Neural progenitor cell (in vitro differentiated cells): ENCODE measurements around the gene ACSS3. TPM values are rescaled to one million over a fixed set of nuclear protein-coding genes. Genes with fewer than 3 reads are reported as not detected.
A peak's percentile ranks its signal among the peaks of the same experiment; 100 is the strongest.

Experiments
- DNase-seq: peaks from one replicate; pipeline ENCODE4 v3.0.0-alpha.2; 2016; ENCODE audit warnings: low spot score
- H2AFZ ChIP-seq: fragments of 200-600 bp; sonication (generic); replicated peaks from 2 replicates; pipeline ENCODE4 v1.6.1; 2016; ENCODE audit warnings: antibody characterized with exemption
- H3F3A ChIP-seq: fragments of 200-600 bp; sonication (generic); 2 replicates; pipeline ENCODE4 v1.6.1; 2016; ENCODE audit warnings: antibody characterized with exemption, low read depth
- H3K27ac ChIP-seq: fragments of 200-600 bp; sonication (generic); 2 replicates; pipeline ENCODE4 v1.5.1; 2016; ENCODE audit warnings: mild to moderate bottlenecking
- H3K27me3 ChIP-seq: fragments of 200-600 bp; sonication (generic); 2 replicates; pipeline ENCODE4 v1.6.1; 2016; ENCODE audit warnings: mild to moderate bottlenecking, moderate library complexity
- H3K36me3 ChIP-seq: fragments of 200-600 bp; sonication (generic); 2 replicates; pipeline ENCODE4 v1.5.1; 2016
- H3K4me1 ChIP-seq: fragments of 200-600 bp; sonication (generic); 2 replicates; pipeline ENCODE4 v1.6.1; 2016; ENCODE audit warnings: mixed run types
- H3K4me2 ChIP-seq: fragments of 200-600 bp; sonication (generic); 2 replicates; pipeline ENCODE4 v1.6.1; 2016
- H3K4me3 ChIP-seq: fragments of 200-600 bp; sonication (generic); 2 replicates; pipeline ENCODE4 v1.5.1; 2016
- H3K79me2 ChIP-seq: fragments of 200-600 bp; sonication (generic); 2 replicates; pipeline ENCODE4 v1.6.1; 2016; ENCODE audit warnings: low read depth
- H3K9ac ChIP-seq: fragments of 200-600 bp; sonication (generic); 2 replicates; pipeline ENCODE4 v1.6.1; 2016
- H3K9me3 ChIP-seq: fragments of 200-600 bp; sonication (generic); 2 replicates; pipeline ENCODE4 v1.5.1; 2016; ENCODE audit warnings: low read depth
- H4K20me1 ChIP-seq: fragments of 200-600 bp; sonication (generic); 2 replicates; pipeline ENCODE4 v1.6.1; 2016; ENCODE audit warnings: low read depth
- H3K27ac Mint-ChIP-seq: 3 replicates; pipeline ENCODE4 v1.8.0; 2021; ENCODE audit warnings: mixed read lengths
- H3K27me3 Mint-ChIP-seq: 2 replicates; pipeline ENCODE4 v1.8.0; 2022; ENCODE audit warnings: low read depth, mild to moderate bottlenecking, inconsistent platforms, moderate library complexity, mixed read lengths; ENCODE audit not compliant: insufficient read depth
- H3K36me3 Mint-ChIP-seq: 3 replicates; pipeline ENCODE4 v1.8.0; 2021; ENCODE audit warnings: mixed read lengths
- H3K4me1 Mint-ChIP-seq: 3 replicates; pipeline ENCODE4 v1.8.0; 2021; ENCODE audit warnings: mixed read lengths
- H3K4me3 Mint-ChIP-seq: 3 replicates; pipeline ENCODE4 v1.8.0; 2021; ENCODE audit warnings: mild to moderate bottlenecking, moderate library complexity, mixed read lengths
- H3K9me3 Mint-ChIP-seq: 3 replicates; pipeline ENCODE4 v1.8.0; 2020; ENCODE audit warnings: mixed read lengths
- EZH2 ChIP-seq: fragments of 200-600 bp; sonication (generic); IDR thresholded peaks from 2 replicates; pipeline ENCODE4 v1.6.1; 2017; ENCODE audit warnings: antibody characterized with exemption, mild to moderate bottlenecking, moderate library complexity
- EZH2phosphoT487 ChIP-seq: fragments of 200-600 bp; sonication (generic); IDR thresholded peaks from 2 replicates; pipeline ENCODE4 v1.6.1; 2017; ENCODE audit warnings: antibody characterized with exemption
- total RNA-seq: library from RNA; depleted of rRNA; stranded (reverse); fragments of >200 nt; gene quantifications from 2 replicates; pipeline ENCODE4 v1.2.3, GENCODE V29; 2015; ENCODE audit warnings: low replicate concordance
- TF ChIP-seq, protein P1 (sequence below): fragments of 200-600 bp; sonication (generic); IDR thresholded peaks from 2 replicates; pipeline ENCODE4 v1.5.1; 2017; ENCODE audit warnings: antibody characterized with exemption, mild to moderate bottlenecking

Gene ACSS3, protein sequence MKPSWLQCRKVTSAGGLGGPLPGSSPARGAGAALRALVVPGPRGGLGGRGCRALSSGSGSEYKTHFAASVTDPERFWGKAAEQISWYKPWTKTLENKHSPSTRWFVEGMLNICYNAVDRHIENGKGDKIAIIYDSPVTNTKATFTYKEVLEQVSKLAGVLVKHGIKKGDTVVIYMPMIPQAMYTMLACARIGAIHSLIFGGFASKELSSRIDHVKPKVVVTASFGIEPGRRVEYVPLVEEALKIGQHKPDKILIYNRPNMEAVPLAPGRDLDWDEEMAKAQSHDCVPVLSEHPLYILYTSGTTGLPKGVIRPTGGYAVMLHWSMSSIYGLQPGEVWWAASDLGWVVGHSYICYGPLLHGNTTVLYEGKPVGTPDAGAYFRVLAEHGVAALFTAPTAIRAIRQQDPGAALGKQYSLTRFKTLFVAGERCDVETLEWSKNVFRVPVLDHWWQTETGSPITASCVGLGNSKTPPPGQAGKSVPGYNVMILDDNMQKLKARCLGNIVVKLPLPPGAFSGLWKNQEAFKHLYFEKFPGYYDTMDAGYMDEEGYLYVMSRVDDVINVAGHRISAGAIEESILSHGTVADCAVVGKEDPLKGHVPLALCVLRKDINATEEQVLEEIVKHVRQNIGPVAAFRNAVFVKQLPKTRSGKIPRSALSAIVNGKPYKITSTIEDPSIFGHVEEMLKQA
- 22.9 and 26.5 TPM in 2 replicates for total RNA-seq

DNA sequence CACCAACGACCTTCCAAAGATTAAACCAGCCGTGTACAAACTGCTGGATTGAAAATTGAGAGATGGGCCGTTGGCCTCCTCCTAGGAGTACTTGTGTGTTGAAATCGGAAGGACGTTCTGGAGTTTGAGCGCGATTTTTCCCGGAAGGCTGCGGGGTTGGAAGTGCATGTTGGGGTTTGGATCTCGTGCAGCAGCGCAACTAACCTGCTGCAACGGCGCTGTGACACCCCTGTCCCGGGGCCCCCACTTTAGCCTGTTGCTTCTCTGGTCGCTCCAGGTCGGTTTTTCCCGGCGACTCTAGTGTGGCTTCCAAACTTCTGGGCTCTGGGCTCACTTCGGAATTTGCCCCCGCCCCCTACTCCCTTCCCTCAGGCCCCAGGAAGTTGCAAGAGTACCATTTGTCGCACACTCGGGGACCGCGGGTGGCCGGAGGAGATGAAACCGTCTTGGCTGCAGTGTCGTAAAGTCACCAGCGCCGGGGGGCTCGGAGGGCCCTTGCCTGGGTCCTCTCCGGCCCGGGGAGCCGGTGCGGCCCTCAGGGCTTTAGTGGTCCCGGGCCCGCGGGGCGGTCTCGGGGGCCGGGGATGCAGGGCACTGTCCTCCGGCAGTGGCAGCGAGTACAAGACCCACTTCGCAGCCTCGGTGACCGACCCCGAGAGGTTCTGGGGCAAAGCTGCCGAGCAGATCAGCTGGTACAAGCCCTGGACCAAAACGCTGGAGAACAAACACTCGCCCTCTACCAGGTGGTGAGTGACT lies at the start of gene ACSS3:
Gene ACSS3, plus strand, starts transcription at position 394 of the 756 bp plus-strand sequence. Its CDS starts 42 bp downstream, at position 436.
- peak; percentile 92 for DNase-seq
- peaks cover 42% of the 10 kb centered on the region for H3K4me1 Mint-ChIP-seq
- H3K36me3 ChIP-seq, result no peaks in the 10 kb centered on the region
- peak within 1 kb of the TSS; percentile 90 for H3K4me3 Mint-ChIP-seq
- H3K9me3 ChIP-seq, result no peaks in the 10 kb centered on the region
- peak within 1 kb of the TSS; percentile 92 for H3K4me3 ChIP-seq
- peaks cover 32% of the 10 kb centered on the region for H3K4me1 ChIP-seq
- H3K36me3 Mint-ChIP-seq, result no peaks in the 10 kb centered on the region
- H3K27ac ChIP-seq, result no peak within 1 kb of the TSS
- H2AFZ ChIP-seq, result peak within 1 kb of the TSS; percentile 100
- H3K9ac ChIP-seq, result peak within 1 kb of the TSS; percentile 50
- H3K27ac Mint-ChIP-seq, result peak within 1 kb of the TSS; percentile 91
- TF ChIP-seq, protein P1, sequence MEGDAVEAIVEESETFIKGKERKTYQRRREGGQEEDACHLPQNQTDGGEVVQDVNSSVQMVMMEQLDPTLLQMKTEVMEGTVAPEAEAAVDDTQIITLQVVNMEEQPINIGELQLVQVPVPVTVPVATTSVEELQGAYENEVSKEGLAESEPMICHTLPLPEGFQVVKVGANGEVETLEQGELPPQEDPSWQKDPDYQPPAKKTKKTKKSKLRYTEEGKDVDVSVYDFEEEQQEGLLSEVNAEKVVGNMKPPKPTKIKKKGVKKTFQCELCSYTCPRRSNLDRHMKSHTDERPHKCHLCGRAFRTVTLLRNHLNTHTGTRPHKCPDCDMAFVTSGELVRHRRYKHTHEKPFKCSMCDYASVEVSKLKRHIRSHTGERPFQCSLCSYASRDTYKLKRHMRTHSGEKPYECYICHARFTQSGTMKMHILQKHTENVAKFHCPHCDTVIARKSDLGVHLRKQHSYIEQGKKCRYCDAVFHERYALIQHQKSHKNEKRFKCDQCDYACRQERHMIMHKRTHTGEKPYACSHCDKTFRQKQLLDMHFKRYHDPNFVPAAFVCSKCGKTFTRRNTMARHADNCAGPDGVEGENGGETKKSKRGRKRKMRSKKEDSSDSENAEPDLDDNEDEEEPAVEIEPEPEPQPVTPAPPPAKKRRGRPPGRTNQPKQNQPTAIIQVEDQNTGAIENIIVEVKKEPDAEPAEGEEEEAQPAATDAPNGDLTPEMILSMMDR, result no peak
- TF ChIP-seq EZH2 (peak; percentile 48), EZH2phosphoT487 (no peak)
- H3F3A ChIP-seq, result peaks cover 4% of the 10 kb centered on the region
- no peaks in the 10 kb centered on the region for H3K27me3 ChIP-seq
- no peaks in the 10 kb centered on the region for H4K20me1 ChIP-seq
- H3K27me3 Mint-ChIP-seq, result no peaks in the 10 kb centered on the region
- H3K79me2 ChIP-seq, result peaks cover 47% of the 10 kb centered on the region
- H3K9me3 Mint-ChIP-seq, result no peaks in the 10 kb centered on the region
- H3K4me2 ChIP-seq, result peak within 1 kb of the TSS; percentile 90

DNA sequence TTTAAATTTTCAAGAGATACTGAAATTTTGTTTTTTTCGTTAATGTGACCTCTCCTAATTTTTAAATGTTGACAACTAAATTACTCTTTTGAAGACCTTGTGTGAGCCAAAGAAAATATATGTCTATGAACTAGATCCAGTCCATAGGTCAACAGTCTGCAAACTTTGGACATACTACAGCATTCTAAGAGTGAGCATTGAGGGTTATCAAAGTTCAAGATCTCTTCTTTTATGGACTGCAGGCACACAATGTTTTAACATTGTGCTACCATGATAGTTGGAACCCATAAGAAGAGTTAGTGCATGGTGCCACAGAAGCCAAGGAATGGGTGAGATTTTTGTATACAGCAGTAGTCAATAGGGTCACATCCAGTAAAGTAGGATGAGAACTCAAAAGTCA lies 43.0 kb upstream of the ACSS3 start:
- H3K36me3 Mint-ChIP-seq, result no peaks in the 10 kb centered on the region
- no peak overlapping the region for H3K27ac Mint-ChIP-seq
- no peaks in the 10 kb centered on the region for H4K20me1 ChIP-seq
- H3K4me1 Mint-ChIP-seq, result no peaks in the 10 kb centered on the region
- H3K4me3 Mint-ChIP-seq, result no peak overlapping the region
- no peak for TF ChIP-seq EZH2
- TF ChIP-seq EZH2phosphoT487, result no peak
- TF ChIP-seq, protein P1, result no peak
- H3K27me3 Mint-ChIP-seq, result peaks cover 2% of the 10 kb centered on the region
- no peaks in the 10 kb centered on the region for H3K79me2 ChIP-seq
- no peak for DNase-seq
- no peaks in the 10 kb centered on the region for H3K4me1 ChIP-seq
- H3K9me3 ChIP-seq, result no peaks in the 10 kb centered on the region
- H3K4me3 ChIP-seq, result no peak overlapping the region
- no peaks in the 10 kb centered on the region for H3K27me3 ChIP-seq
- no peaks in the 10 kb centered on the region for H3K9me3 Mint-ChIP-seq
- no peak overlapping the region for H3K9ac ChIP-seq
- no peaks in the 10 kb centered on the region for H3F3A ChIP-seq
- no peak overlapping the region for H2AFZ ChIP-seq
- H3K4me2 ChIP-seq, result no peak overlapping the region
- H3K27ac ChIP-seq, result no peak overlapping the region
- no peaks in the 10 kb centered on the region for H3K36me3 ChIP-seq

DNA sequence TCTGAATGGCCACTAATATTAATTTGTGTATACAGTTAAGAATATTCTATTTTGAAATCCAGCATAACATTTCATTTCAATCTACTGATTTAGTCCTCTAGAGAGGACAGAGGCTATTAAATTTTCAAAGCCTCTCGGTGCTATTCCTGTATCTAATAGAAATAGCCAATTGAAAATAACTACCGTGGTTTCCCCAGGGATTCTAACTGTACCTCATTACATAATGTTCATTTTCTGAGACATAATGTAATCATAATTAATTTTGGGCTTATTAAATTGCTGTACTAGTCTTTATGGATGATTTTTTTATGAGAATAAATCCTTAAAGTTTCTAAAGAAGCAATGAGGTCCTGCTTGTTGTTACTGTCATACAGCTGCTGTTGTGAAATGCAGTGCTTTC lies 38.6 kb upstream of the ACSS3 start:
- Mint-ChIP-seq H3K36me3 (no peaks in the 10 kb centered on the region), H3K4me1 (no peaks in the 10 kb centered on the region), H3K27ac (no peak overlapping the region), H3K4me3 (no peak overlapping the region), H3K9me3 (no peaks in the 10 kb centered on the region), H3K27me3 (no peaks in the 10 kb centered on the region)
- no peaks in the 10 kb centered on the region for H3K27me3 ChIP-seq
- no peaks in the 10 kb centered on the region for H3K4me1 ChIP-seq
- no peak for DNase-seq
- H3K9ac ChIP-seq, result no peak overlapping the region
- no peak overlapping the region for H3K4me3 ChIP-seq
- H3K27ac ChIP-seq, result no peak overlapping the region
- TF ChIP-seq, protein P1, result no peak
- no peak for TF ChIP-seq EZH2
- no peak for TF ChIP-seq EZH2phosphoT487
- no peaks in the 10 kb centered on the region for H3K9me3 ChIP-seq
- no peaks in the 10 kb centered on the region for H3F3A ChIP-seq
- no peaks in the 10 kb centered on the region for H3K79me2 ChIP-seq
- no peak overlapping the region for H3K4me2 ChIP-seq
- no peaks in the 10 kb centered on the region for H4K20me1 ChIP-seq
- no peaks in the 10 kb centered on the region for H3K36me3 ChIP-seq
- no peak overlapping the region for H2AFZ ChIP-seq
